Lung (tissue), 12 donors: ENCODE data around the gene PRKN. TPM values are rescaled to one million over a fixed set of nuclear protein-coding genes. Genes with fewer than 3 reads are reported as not detected.

ENCODE experiments used
- ATAC-seq: fragments of 200-7000 bp; cut with Tn5 transposase; one replicate; pipeline ENCODE4 v1.9.1; 2020; ENCODE audit warnings: moderate number of reproducible peaks; ENCODE audit not compliant: insufficient read depth, low FRiP score
- DNase-seq, 3 donors: peaks; one replicate each; pipeline ENCODE4 v3.0.0-alpha.2; 2013 to 2017
- H3K27ac ChIP-seq, 2 donors: one replicate each; pipeline ENCODE4 v1.5.1; 2013; ENCODE audit warnings: mild to moderate bottlenecking in 2 of 2, moderate library complexity in 2 of 2, control low read depth in 1 of 2, inconsistent platforms in 1 of 2, low read depth in 1 of 2, low read length in 1 of 2
- H3K27me3 ChIP-seq, 3 donors: one replicate each; pipeline ENCODE4 v1.5.1; 2013; ENCODE audit warnings: low read length in 2 of 3; ENCODE audit not compliant: control insufficient read depth in 3 of 3, insufficient read depth in 3 of 3
- H3K36me3 ChIP-seq, 4 donors: one replicate each; pipeline ENCODE4 v1.5.1; 2013; ENCODE audit warnings: low read length in 4 of 4, mild to moderate bottlenecking in 1 of 4, moderate library complexity in 1 of 4; ENCODE audit not compliant: control insufficient read depth in 4 of 4, insufficient read depth in 4 of 4
- H3K4me1 ChIP-seq, 5 donors: one replicate each; pipeline ENCODE4 v1.5.1; 2013; ENCODE audit warnings: low read length in 5 of 5, mild to moderate bottlenecking in 2 of 5, moderate library complexity in 1 of 5; ENCODE audit not compliant: control insufficient read depth in 5 of 5, insufficient read depth in 5 of 5
- H3K4me3 ChIP-seq: one replicate; pipeline ENCODE4 v1.5.1; 2013; ENCODE audit warnings: mild to moderate bottlenecking, control low read depth, moderate library complexity
- H3K9ac ChIP-seq, 2 donors: one replicate each; pipeline ENCODE4 v1.5.1; 2013; ENCODE audit warnings: low read length in 2 of 2, control low read depth in 1 of 2; ENCODE audit not compliant: insufficient read depth in 1 of 2
- H3K9me3 ChIP-seq, 4 donors: one replicate each; pipeline ENCODE4 v1.5.1; 2013; ENCODE audit warnings: low read length in 3 of 4, mild to moderate bottlenecking in 1 of 4, moderate library complexity in 1 of 4; ENCODE audit not compliant: control insufficient read depth in 4 of 4, insufficient read depth in 3 of 4
- WGBS, 2 donors: extraction: QIAGEN DNeasy Blood & Tissue Kit; methylation state at CpG; one replicate each; pipeline ENCODE4 v1.1.7; 2013; 5-methylcytosine and 5-hydroxymethylcytosine counted together
- polyA plus RNA-seq, 2 donors: library from polyadenylated mRNA; stranded (reverse); fragments of 200-250 nt; gene quantifications; one replicate each; pipeline ENCODE4 v1.2.1, GENCODE V29; 2013
- total RNA-seq, 2 donors: library from RNA; depleted of rRNA in 1 of 2; stranded (reverse); fragments of >200 nt in 1 of 2; gene quantifications; one replicate each; pipeline ENCODE4 v1.2.1, GENCODE V29; 2014 to 2021
- TF ChIP-seq, protein P1 (sequence below): IDR thresholded peaks from 2 replicates; pipeline ENCODE4 v1.5.1; 2012; ENCODE audit warnings: mild to moderate bottlenecking; ENCODE audit errors: control extremely low read depth, extremely low read depth
- donor health status: control.
- donor health status: control.
- donor health status: Bipolar disorder and iron deficiency.
- donor health status: healthy.
- donor health status: DM: yes; HTN: yes; CAD: no.

The PRKN gene
- total and polyA plus RNA-seq, 4 donors = 0.27 to 11.2 (median 3.1) TPM

DNA sequence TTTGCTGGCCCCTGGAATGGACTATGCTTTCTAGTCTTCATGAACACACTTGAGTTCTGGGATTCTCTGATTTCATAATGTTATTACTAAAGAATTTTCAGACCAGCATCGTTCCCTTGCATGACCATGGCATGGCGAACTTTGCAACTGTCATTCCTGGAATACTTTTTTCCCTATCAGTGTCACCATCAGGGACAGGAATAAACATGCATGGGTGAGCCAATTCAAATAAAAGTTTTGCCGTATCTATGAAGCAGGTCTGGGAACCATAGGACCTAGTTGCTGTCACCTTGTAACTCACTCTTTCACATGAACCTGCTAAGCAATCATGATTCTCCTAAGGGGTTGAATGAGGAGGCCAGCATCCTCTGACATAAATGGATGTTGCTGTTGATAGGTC is 1385.5 kb downstream of the PRKN start:
- 71 to 84% methylated on average over 3 of the region's 3 CpGs for WGBS, 2 donors
- Histone ChIP-seq H3K9me3 (no peaks in the 10 kb centered on the region), H3K27ac (no peak overlapping the region), H3K27me3 (no peaks in the 10 kb centered on the region), H3K4me1 (no peaks in the 10 kb centered on the region), H3K9ac (no peak overlapping the region), H3K4me3 (no peak overlapping the region), H3K36me3 (no peaks in the 10 kb centered on the region)
- no peak for DNase-seq
- TF ChIP-seq, protein P1, sequence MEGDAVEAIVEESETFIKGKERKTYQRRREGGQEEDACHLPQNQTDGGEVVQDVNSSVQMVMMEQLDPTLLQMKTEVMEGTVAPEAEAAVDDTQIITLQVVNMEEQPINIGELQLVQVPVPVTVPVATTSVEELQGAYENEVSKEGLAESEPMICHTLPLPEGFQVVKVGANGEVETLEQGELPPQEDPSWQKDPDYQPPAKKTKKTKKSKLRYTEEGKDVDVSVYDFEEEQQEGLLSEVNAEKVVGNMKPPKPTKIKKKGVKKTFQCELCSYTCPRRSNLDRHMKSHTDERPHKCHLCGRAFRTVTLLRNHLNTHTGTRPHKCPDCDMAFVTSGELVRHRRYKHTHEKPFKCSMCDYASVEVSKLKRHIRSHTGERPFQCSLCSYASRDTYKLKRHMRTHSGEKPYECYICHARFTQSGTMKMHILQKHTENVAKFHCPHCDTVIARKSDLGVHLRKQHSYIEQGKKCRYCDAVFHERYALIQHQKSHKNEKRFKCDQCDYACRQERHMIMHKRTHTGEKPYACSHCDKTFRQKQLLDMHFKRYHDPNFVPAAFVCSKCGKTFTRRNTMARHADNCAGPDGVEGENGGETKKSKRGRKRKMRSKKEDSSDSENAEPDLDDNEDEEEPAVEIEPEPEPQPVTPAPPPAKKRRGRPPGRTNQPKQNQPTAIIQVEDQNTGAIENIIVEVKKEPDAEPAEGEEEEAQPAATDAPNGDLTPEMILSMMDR = no peak
- ATAC-seq = no peak

DNA sequence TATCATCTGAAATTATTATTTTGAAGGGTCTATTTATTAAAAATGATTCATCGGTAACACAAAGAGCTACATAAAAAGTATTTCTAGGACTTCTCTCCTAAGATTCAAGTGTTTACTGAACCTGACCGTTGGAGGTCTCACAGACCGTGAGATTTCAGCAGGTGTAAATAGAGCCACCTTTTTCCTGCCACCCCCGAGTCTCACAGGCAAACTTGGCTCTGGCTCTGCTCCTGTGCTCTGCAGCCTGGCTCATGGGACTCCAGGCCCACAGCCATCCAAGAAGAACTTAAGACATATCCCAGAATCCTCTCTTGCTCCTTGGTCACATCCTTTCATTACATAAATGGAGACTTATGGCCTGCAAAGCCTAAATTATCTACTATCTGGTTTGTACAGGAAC is 1385.9 kb downstream of the PRKN start:
- no peak overlapping the region for H3K9ac ChIP-seq

DNA sequence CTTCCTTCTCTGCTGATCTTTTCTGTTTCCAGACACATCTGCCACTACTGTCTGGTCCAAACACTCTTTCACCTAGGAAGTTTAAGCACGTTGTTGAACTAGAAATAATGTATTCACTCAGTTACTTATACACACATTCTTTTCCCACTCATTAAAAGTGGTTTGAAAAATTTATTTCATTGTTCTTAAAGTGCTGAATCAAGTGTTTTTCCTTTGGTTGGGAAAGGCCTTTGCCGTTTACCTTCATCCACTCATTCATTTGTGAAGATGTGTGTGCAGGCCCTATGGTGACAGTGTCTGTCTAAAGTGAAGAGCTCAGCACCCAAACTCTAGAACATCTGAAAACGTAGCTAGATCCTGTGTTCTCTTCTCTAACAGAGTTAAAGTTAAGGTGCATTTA is 1389.6 kb downstream of the PRKN start:
- WGBS, 2 donors = 63 to 73% methylated on average over 3 of the region's 3 CpGs
- no peaks in the 10 kb centered on the region for H3K27me3 ChIP-seq
- no peaks in the 10 kb centered on the region for H3K36me3 ChIP-seq
- no peak overlapping the region for H3K4me3 ChIP-seq
- DNase-seq = no peak
- H3K27ac ChIP-seq = no peak overlapping the region
- ATAC-seq = no peak
- H3K9me3 ChIP-seq = no peaks in the 10 kb centered on the region
- TF ChIP-seq, protein P1 = no peak
- H3K4me1 ChIP-seq = no peaks in the 10 kb centered on the region
- no peak overlapping the region for H3K9ac ChIP-seq

More for the DNA sequence above, 1385.9 kb downstream of the PRKN start:
- Histone ChIP-seq H3K36me3 (no peaks in the 10 kb centered on the region), H3K4me3 (no peak overlapping the region), H3K9me3 (no peaks in the 10 kb centered on the region), H3K27me3 (no peaks in the 10 kb centered on the region), H3K4me1 (no peaks in the 10 kb centered on the region), H3K27ac (no peak overlapping the region)
- ATAC-seq (no peak), DNase-seq (no peak)
- TF ChIP-seq, protein P1 = no peak
- 69 to 83% methylated on average over 4 of the region's 4 CpGs for WGBS, 2 donors

GRCh38 chr6:161336479-161336878 is 1391.1 kb downstream of the PRKN start:
- no peak for ATAC-seq
- DNase-seq = no peak

More at GRCh38 chr6:161336479-161336878, 1391.1 kb downstream of the PRKN start:
- Histone ChIP-seq H3K27ac (no peak overlapping the region), H3K9ac (no peak overlapping the region), H3K27me3 (no peaks in the 10 kb centered on the region), H3K9me3 (no peaks in the 10 kb centered on the region), H3K4me1 (no peaks in the 10 kb centered on the region), H3K36me3 (no peaks in the 10 kb centered on the region), H3K4me3 (no peak overlapping the region)
- TF ChIP-seq, protein P1 = no peak
- WGBS, 2 donors = 96 to 98% methylated on average over 1 of the region's 1 CpG
